RWPE1 (cell line): ENCODE measurements around the gene LRCH1.

Source experiments
- CTCF ChIA-PET: fragments of 350-600 bp; sonication (Branson Sonifier 250); formaldehyde crosslinking; extraction: SDS; loops from one replicate; lab custom pipeline; 2021; lab: Yijun Ruan, JAX
- POLR2A ChIA-PET: fragments of 400-600 bp; formaldehyde crosslinking; extraction: SDS; loops from one replicate; lab custom pipeline; 2020; ENCODE audit warnings: antibody characterized with exemption; ENCODE audit not compliant: low non-redundant PET; lab: Yijun Ruan, JAX
- DNase-seq: peaks from one replicate; pipeline ENCODE4 v3.0.0; 2012; ENCODE audit warnings: low spot score
- H3K27ac ChIP-seq: fragments of 450-650 bp; 2 replicates; pipeline ENCODE4 v1.5.1; 2017
- TF ChIP-seq, protein P1 (sequence below): fragments of 450-650 bp; conservative IDR thresholded peaks from 2 replicates; pipeline ENCODE4 v1.5.1; 2017; ENCODE audit warnings: low read depth, mild to moderate bottlenecking

The LRCH1 gene

DNA sequence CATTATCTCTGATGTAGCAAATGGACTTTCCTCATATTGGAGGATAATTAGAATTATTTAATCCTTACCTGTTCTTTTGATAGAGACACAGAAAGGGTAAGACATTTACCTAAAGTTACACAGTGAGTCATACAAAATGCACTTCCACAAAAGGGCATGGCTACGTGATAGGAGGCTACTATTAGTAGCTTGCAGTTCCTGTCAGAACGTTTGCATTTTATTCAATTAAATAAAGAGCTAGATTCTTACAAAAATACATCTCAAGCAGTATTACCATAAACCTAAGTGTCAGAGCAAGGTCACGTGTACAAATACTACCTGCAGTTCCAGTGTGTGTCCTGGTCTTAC, 123.4 kb downstream of the LRCH1 start:
- ChIA-PET CTCF (no interaction called here), POLR2A (no interaction called here)
- no peak overlapping the region for H3K27ac ChIP-seq
- no peak for DNase-seq
- TF ChIP-seq, protein P1, sequence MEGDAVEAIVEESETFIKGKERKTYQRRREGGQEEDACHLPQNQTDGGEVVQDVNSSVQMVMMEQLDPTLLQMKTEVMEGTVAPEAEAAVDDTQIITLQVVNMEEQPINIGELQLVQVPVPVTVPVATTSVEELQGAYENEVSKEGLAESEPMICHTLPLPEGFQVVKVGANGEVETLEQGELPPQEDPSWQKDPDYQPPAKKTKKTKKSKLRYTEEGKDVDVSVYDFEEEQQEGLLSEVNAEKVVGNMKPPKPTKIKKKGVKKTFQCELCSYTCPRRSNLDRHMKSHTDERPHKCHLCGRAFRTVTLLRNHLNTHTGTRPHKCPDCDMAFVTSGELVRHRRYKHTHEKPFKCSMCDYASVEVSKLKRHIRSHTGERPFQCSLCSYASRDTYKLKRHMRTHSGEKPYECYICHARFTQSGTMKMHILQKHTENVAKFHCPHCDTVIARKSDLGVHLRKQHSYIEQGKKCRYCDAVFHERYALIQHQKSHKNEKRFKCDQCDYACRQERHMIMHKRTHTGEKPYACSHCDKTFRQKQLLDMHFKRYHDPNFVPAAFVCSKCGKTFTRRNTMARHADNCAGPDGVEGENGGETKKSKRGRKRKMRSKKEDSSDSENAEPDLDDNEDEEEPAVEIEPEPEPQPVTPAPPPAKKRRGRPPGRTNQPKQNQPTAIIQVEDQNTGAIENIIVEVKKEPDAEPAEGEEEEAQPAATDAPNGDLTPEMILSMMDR = no peak

DNA sequence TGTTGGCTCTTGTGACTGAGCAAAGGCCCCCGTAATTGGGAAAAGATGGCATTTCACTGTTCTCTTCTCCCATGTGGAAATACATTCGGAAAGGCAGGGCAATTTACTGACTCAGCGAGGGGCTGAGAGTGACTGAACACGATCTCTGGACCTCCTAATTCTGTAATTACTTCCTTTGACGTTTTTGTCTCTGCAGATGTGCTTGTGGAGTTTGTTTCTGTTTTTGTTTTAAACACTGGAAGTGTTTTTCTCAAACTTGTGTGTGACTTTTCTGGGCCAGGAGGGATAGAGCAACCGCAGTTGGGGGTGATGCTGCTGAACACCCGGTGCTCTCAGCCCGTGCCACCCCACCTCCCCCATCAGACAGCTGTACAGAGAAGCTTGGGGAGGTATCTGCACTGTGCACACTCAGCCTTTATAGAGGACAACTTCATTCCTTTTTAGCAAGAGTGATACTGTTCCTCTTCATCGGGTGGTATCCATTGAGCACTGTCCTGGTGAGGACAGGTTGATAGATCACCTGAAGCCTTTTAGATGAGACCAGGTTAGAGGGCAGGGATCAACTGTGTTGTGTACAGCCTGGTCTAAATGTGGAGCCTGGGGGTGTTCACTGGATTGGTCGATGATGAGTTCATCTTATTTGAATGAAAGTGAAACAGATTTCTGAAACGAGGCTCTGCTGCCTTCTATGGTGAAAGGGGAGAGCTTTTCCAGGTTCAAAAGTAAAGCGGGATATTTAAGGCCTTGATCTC, 126.6 kb downstream of the LRCH1 start:
- TF ChIP-seq, protein P1 = no peak
- CTCF ChIA-PET = no interaction called here
- DNase-seq = no peak
- no peak overlapping the region for H3K27ac ChIP-seq
- POLR2A ChIA-PET = no interaction called here

DNA sequence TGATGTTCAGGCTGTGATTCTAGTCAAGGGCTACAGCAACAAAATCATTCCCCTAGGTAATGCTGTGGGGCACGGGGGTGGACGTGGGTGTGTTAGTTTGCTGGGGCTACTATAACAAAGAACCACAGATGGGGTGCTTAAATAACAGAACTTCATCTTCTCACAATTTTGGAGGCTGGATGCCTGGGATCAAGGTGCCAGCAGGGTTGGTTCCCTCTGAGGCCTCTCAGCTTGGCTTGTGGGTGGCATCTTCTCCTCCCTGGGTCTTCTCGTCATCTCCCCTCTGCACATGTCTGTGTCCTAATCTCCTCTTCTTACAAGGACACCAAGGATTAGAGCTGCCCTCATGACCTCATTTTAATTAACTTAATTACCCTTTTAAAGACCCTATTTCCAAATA, 129.0 kb downstream of the LRCH1 start:
- CTCF ChIA-PET = no interaction called here
- POLR2A ChIA-PET = no interaction called here
- no peak overlapping the region for H3K27ac ChIP-seq
- TF ChIP-seq, protein P1 = no peak
- DNase-seq = no peak

DNA sequence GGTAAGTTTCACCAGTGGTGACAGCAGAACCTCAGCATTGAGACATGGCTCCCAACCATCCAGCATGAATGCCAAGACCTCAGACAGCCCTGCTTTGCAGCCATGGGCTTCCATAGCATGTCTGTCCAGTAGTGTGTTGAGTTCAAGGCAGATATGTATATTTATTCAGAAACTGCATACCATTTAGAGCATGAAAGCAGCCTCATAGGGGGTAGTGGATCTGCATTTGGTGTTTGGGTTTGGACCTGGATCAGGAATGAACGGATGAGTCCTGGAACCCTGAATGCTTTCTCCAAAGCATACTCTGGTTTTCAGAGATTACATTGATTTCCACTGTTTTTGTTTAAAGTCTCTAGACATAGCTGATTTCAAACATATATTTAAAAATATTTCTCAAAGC, 129.7 kb downstream of the LRCH1 start:
- TF ChIP-seq, protein P1 = no peak
- ChIA-PET POLR2A (no interaction called here), CTCF (no interaction called here)
- H3K27ac ChIP-seq = no peak overlapping the region
- no peak for DNase-seq

DNA sequence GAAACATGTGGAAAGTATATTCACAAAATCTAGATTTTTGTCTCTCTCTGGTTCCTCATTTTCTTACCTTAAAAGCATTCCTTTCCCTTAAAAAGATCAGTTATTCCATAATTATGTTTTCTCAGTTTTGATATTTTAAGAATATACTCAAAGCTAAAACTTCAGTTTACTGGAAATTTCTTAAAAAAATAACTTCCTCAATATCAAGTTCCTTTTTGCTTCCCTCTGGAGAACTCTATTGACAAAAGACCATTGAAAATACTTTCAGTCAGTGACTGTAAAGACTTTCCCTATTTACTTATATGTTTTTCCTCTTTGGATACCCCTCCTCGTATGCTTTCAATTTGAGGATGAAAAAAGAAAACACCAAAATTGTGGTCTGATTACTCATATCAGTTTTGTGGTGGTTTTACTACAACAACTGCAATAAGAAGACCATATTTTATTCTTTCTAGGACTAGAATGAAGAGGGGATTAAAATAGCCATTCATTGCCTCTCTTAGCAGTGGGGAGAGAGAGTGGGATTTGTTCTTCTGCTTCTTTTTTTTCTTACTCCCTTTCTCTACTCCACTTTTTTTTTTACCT, 130.8 kb downstream of the LRCH1 start:
- ChIA-PET POLR2A (no interaction called here), CTCF (interaction anchor here (0.6 kb wide), 1 partner anchor 464 kb away, joined by 3 read pairs; no protein-coding TSS in a partner anchor)
- H3K27ac ChIP-seq = no peak overlapping the region
- no peak for DNase-seq
- TF ChIP-seq, protein P1 = no peak

DNA sequence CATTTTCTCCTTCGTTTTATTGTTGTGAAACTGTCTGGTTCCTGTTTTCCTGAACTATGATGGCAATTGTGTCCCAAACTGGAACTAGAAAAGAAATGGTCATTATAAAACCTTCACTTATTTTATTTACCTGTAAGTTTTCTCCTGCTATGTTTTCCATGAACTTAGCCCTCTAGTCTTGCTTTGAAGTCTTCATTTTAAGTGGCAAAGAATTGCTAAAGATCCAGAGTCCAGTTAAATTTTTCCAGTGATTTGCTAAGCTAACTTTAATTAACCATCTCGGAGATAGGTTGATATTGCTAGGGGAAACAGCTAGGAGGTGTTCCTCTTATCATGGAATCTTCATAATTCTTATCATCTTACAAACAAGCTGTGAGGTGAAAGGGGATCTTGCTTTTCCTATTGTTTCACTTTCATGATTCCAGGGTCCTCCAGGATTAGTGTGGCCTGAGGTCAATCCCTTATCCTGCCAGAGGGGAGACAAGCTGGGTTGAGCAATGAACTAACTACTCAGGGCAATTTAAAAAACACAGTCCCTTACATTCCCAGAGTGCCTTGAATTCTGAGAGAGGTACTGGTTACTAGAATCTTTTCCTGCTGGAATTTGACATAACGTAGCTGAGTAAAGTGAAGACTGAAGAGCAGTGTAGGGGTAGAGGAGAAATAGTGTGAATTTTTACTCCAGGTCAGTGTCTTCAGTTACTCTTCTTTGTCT, 131.5 kb downstream of the LRCH1 start:
- ChIA-PET CTCF (interaction anchor here (0.6 kb wide), 2 partner anchors 37 to 132 kb away, joined by 3 to 6 read pairs; no protein-coding TSS in a partner anchor), POLR2A (no interaction called here)
- DNase-seq = no peak
- H3K27ac ChIP-seq = no peak overlapping the region
- TF ChIP-seq, protein P1 = no peak
